Osteocyte (in vitro differentiated cells): ENCODE measurements around the gene FXR2. TPM values are rescaled to one million over a fixed set of nuclear protein-coding genes. Genes with fewer than 3 reads are reported as not detected.
"Not testable (repeated sequence)": the region's sequence is repeated elsewhere in the genome, so short reads cannot be mapped to it uniquely, and the experiment has no call there.

Source experiments
- DNase-seq: peaks from one replicate; pipeline ENCODE4 v3.0.0; 2021; ENCODE audit warnings: mixed read lengths; ENCODE audit not compliant: unreplicated experiment; ENCODE audit errors: extremely low spot score
- H3K27ac Mint-ChIP-seq: one replicate; pipeline ENCODE4 v1.8.0; 2021; ENCODE audit warnings: mild to moderate bottlenecking, mixed read lengths; ENCODE audit not compliant: unreplicated experiment
- H3K27me3 Mint-ChIP-seq: one replicate; pipeline ENCODE4 v1.8.0; 2021; ENCODE audit warnings: mixed read lengths; ENCODE audit not compliant: unreplicated experiment
- H3K36me3 Mint-ChIP-seq: one replicate; pipeline ENCODE4 v1.8.0; 2021; ENCODE audit warnings: mixed read lengths; ENCODE audit not compliant: unreplicated experiment
- H3K4me1 Mint-ChIP-seq: one replicate; pipeline ENCODE4 v1.8.0; 2021; ENCODE audit warnings: mixed read lengths; ENCODE audit not compliant: unreplicated experiment
- H3K4me3 Mint-ChIP-seq: one replicate; pipeline ENCODE4 v1.8.0; 2021; ENCODE audit warnings: mild to moderate bottlenecking, moderate library complexity, mixed read lengths; ENCODE audit not compliant: unreplicated experiment
- H3K9me3 Mint-ChIP-seq: one replicate; pipeline ENCODE4 v1.8.0; 2021; ENCODE audit warnings: mixed read lengths; ENCODE audit not compliant: unreplicated experiment
- total RNA-seq: library from RNA; stranded (reverse); gene quantifications from 2 replicates; pipeline ENCODE4 v1.2.1, GENCODE V29; 2021
- TF ChIP-seq, protein P1 (sequence below): fragments of 200-600 bp; sonication (generic); IDR thresholded peaks from 2 replicates; pipeline ENCODE4 v1.5.0; 2021; ENCODE audit warnings: antibody characterized with exemption, mild to moderate bottlenecking, moderate library complexity

Gene FXR2
- total RNA-seq, 1 donor from 2014 or later: 50.7 TPM

DNA sequence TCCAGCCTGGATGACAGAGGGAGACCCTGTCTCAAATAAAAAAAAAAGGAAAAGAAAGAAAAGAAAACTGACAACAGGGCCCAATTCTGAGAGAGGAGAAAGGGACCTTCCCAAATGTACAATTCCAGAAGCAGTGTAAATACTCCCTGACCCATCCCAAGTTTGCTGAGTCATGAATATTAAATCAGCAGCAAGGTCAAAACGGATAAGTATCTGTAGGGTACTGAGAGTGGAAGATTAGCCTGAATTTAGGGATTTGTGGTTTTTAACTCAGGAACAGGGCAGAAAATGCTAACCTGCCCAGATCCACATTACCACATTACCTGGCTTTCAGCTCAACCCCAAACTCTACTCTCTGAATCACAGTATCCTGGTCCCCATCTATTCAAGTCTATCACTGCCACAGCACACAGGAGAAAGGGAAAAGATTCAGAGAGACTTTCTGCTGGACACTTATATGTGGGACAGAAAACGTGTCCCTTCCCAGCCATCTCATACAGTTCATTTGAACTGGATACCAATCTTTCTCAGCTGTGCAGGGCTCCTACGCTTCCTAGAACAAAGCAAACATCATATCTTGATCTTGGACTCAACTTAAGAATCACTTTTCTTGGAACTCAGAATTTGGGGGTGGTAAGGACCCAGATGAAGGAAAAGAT is 2.9 kb downstream of the FXR2 start:
- no peak for DNase-seq
- peaks cover 11% of the 10 kb centered on the region for H3K36me3 Mint-ChIP-seq
- H3K4me1 Mint-ChIP-seq: peaks cover 42% of the 10 kb centered on the region
- peak overlapping the region; percentile 82 for H3K4me3 Mint-ChIP-seq
- H3K9me3 Mint-ChIP-seq: no peaks in the 10 kb centered on the region
- TF ChIP-seq, protein P1, sequence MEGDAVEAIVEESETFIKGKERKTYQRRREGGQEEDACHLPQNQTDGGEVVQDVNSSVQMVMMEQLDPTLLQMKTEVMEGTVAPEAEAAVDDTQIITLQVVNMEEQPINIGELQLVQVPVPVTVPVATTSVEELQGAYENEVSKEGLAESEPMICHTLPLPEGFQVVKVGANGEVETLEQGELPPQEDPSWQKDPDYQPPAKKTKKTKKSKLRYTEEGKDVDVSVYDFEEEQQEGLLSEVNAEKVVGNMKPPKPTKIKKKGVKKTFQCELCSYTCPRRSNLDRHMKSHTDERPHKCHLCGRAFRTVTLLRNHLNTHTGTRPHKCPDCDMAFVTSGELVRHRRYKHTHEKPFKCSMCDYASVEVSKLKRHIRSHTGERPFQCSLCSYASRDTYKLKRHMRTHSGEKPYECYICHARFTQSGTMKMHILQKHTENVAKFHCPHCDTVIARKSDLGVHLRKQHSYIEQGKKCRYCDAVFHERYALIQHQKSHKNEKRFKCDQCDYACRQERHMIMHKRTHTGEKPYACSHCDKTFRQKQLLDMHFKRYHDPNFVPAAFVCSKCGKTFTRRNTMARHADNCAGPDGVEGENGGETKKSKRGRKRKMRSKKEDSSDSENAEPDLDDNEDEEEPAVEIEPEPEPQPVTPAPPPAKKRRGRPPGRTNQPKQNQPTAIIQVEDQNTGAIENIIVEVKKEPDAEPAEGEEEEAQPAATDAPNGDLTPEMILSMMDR: no peak
- no peaks in the 10 kb centered on the region for H3K27me3 Mint-ChIP-seq
- H3K27ac Mint-ChIP-seq: peak overlapping the region; percentile 64

DNA sequence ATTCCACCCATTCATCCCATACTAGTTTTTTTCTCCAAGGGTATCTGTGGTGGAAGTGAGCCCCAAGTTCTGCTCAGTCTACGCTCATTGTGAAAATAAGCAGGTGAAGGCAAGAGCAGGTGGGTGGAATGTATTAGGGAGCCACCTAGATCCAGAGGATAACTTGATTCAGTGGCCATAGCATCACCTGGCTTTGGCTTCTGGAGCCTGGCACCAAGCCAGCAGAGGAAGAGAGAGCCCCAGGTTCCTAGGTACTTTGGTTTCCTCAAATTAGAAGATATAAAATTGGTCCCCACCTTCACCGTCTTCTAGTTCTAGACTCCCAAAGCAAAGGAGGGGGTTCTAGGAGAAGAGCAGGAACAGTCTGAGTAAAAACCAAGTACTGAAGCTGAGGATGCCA is 4.1 kb downstream of the FXR2 start:
- TF ChIP-seq, protein P1: no peak
- Mint-ChIP-seq H3K27ac (peak overlapping the region; percentile 14), H3K36me3 (peaks cover 19% of the 10 kb centered on the region), H3K9me3 (no peaks in the 10 kb centered on the region), H3K4me1 (peaks cover 44% of the 10 kb centered on the region), H3K27me3 (no peaks in the 10 kb centered on the region), H3K4me3 (no peak overlapping the region)
- no peak for DNase-seq

DNA sequence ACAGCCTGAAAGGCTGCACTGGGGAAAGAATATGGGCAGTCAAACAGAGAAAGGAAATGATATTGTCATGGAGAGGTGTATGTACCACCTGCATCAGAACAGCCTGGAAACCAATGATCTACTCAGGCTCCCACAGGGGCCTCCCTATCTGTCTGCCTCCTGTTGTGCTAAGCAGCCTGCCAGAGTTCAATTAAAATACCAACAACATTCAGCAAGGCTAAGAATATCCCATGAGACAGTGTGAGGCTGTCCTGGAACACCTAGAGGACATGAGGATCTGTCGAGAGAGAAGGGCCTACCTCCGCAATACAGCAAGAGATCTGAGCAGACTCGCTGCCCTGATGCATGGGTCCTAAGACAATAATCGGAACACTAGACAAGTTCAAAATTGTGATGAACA is 8.4 kb downstream of the FXR2 start:
- TF ChIP-seq, protein P1: no peak

DNA sequence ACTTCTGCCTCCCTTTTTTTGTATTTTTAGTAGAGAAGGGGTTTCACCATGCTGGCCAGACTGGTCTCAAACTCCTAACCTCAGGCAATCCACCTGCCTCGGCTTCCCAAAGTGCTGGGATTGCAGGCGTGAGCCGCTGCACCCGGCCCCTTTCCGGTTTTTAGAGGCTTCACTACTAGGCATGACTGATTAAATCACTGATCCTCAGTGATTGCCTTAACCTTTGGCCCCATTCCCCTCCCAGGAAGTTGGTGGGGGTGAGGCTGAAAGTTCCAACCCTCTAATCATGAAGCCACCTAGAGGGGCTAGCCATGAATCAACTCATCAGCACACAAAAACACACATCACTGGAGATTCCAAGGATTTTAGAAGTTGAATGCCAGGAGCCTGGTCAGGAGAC is 17.1 kb downstream of the FXR2 start:
- peaks cover 52% of the 10 kb centered on the region for H3K36me3 Mint-ChIP-seq
- not testable (repeated sequence) for H3K9me3 Mint-ChIP-seq, H3K27me3 Mint-ChIP-seq, DNase-seq, H3K4me1 Mint-ChIP-seq, H3K4me3 Mint-ChIP-seq, H3K27ac Mint-ChIP-seq

More for the DNA sequence above, 8.4 kb downstream of the FXR2 start:
- no peak overlapping the region for H3K4me3 Mint-ChIP-seq
- no peaks in the 10 kb centered on the region for H3K27me3 Mint-ChIP-seq
- no peak overlapping the region for H3K27ac Mint-ChIP-seq
- peaks cover 16% of the 10 kb centered on the region for H3K4me1 Mint-ChIP-seq
- peaks cover 42% of the 10 kb centered on the region for H3K36me3 Mint-ChIP-seq
- DNase-seq: no peak
- H3K9me3 Mint-ChIP-seq: no peaks in the 10 kb centered on the region

DNA sequence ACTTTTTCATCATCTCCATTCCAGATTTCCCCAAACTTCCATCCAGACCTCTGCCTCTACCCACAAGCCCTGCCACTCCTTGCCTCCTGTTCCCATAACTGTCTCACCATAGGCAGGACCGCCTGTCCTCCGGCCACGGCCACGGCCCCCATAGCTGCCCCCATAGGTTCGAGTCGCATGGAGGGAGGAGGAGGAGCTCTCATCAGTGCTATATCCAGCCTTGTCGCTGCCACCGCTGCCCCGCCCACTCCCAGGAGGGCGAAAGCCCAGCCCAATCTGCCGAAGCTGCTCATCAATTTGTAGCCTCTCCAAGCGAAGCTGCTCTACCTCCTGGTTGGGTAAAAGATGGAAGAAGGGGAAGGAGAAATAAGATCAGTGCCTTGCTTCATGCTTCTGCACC is 21.4 kb downstream of the FXR2 start:
- Mint-ChIP-seq H3K36me3 (peaks cover 38% of the 10 kb centered on the region), H3K9me3 (no peaks in the 10 kb centered on the region), H3K27me3 (no peaks in the 10 kb centered on the region), H3K4me3 (no peak overlapping the region), H3K27ac (no peak overlapping the region), H3K4me1 (peaks cover 14% of the 10 kb centered on the region)
- TF ChIP-seq, protein P1: no peak
- no peak for DNase-seq
